GM12892 (cell line): ENCODE data around the gene VSIG1.

Experiments
- DNase-seq: peaks from one replicate; pipeline ENCODE4 v3.0.0; 2011; ENCODE audit not compliant: insufficient read length
- FAIRE-seq: peaks from 2 replicates; lab custom pipeline; 2011; peaks lifted over from hg19 to GRCh38; lab: Jason Lieb, UNC
- POLR2A ChIP-seq: IDR thresholded peaks from 2 replicates; pipeline ENCODE4 v1.6.1; 2011; ENCODE audit warnings: low read depth, low read length, control low read depth
- POLR2AphosphoS5 ChIP-seq: IDR thresholded peaks from 2 replicates; pipeline ENCODE4 v1.6.1; 2011; ENCODE audit warnings: low read depth, low read length, control low read depth
- TAF1 ChIP-seq: IDR thresholded peaks from 2 replicates; pipeline ENCODE4 v1.6.1; 2011; ENCODE audit warnings: low read depth, mild to moderate bottlenecking, control low read depth, low read length, borderline replicate concordance

Gene VSIG1

DNA sequence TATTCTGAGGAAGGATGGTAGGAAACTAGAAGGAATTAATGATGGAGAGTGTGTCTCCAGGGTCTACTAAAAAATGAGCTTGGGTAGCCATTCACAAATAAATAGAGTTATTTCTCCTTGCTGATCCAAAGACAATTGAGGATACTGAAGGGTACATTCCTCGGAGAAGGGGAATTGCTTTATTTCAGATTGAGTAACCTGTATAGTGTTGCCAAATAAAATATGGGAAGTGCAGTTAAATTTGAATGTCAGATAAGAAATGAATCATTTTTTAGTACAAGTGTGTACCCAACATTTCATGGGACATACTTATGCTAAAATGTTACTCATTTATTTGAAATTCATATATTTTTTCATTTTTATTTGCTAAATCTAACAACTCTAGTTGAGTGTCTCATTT, 16.0 kb upstream of the VSIG1 start:
- no peak for FAIRE-seq
- no peak for DNase-seq
- TF ChIP-seq POLR2AphosphoS5, result no peak
- TF ChIP-seq TAF1, result no peak
- no peak for TF ChIP-seq POLR2A

DNA sequence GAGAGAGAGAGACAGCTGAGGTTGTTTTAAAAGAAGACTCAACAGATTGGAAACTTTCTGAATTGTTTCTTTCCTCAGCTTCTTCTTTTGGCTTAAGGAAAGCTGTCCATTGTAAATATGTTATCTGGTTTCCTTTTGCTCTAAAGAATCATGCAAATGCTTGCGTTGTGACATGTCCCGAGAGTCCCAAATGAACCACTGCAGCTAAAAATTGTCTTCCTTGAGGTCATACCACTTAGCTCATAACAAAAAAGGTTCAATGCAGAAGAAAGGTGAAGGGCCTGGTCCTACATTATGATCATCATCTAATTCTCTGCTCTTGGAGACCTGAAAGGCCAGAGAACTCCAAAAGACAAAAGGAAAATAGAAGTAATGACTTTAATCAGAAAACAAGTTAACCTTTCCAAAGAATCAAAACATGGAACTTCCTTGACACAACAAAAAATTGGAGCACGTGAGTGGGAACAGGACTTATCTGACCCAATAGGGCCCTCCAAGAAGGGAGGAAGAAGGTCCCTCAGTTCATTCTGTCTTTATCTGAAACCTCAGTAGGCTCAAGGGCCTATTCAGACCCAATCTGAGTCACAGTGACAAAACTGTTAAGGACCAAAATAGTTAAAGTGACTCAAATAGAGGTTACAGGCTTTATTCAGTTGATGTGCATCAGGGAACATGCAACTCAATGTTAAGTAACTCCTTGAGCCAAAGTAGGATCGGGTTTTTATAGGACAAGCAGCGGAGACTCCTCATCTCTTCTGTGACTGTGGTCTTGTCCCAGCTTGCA, 14.7 kb upstream of the VSIG1 start:
- no peak for DNase-seq
- no peak for FAIRE-seq

DNA sequence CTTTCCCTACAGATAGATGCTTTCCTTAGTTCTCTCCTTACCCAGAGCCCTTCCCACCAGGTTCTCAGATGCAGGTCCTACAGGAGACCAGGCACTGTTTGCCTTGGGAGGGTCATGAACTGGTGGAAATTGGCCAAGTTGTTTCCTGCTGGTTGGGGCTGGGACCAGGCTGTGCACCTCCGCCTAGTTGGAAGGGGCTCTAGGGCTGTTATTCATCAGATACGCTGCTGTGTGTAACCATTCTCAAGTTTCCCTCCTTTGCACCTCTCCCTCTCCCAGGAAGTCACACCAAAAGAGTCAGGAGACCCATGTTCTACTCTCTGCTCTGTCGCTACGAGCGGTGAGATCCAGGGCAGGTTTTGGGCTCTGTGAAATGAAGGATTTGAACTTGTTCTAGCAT, 11.9 kb upstream of the VSIG1 start:
- FAIRE-seq (no peak), DNase-seq (no peak)
- TF ChIP-seq POLR2A (no peak), TAF1 (no peak), POLR2AphosphoS5 (no peak)

More for the DNA sequence above, 14.7 kb upstream of the VSIG1 start:
- TF ChIP-seq POLR2AphosphoS5 (no peak), TAF1 (no peak), POLR2A (no peak)

GRCh38 chrX:108033890-108034289, 11.0 kb upstream of the VSIG1 start:
- FAIRE-seq (no peak), DNase-seq (no peak)
- TF ChIP-seq POLR2A (no peak), POLR2AphosphoS5 (no peak), TAF1 (no peak)

DNA sequence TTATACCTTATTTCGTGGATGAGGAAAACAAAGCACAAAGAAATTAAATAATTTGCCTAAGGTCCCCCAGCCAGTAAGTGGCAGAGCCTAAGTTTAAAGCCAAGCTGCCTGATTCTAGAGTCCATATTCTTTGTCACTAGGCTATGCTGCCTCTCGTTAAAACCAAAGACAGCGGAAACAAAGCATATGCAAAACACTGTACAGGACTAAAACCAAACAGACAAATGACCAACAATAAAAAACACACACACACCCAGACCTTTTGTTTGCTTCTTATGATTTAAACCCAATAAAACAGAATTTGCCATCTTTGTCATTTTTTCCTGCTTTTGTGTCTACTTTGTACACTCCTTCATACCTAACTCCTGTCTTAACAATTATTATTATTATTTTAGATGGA, 10.1 kb upstream of the VSIG1 start:
- no peak for FAIRE-seq
- TF ChIP-seq POLR2A (no peak), POLR2AphosphoS5 (no peak), TAF1 (no peak)

GRCh38 chrX:108036298-108036973, 8.4 kb upstream of the VSIG1 start:
- DNase-seq (no peak), FAIRE-seq (no peak)
- TF ChIP-seq POLR2AphosphoS5, result no peak
- no peak for TF ChIP-seq POLR2A
- no peak for TF ChIP-seq TAF1

More for the DNA sequence above, 10.1 kb upstream of the VSIG1 start:
- no peak for DNase-seq

- TF ChIP-seq POLR2AphosphoS5, result no peak
- TF ChIP-seq TAF1, result no peak
- no peak for TF ChIP-seq POLR2A
- DNase-seq (no peak), FAIRE-seq (no peak)
Observed at GRCh38 chrX:108049649-108050048, 4.8 kb downstream of the VSIG1 start.

DNA sequence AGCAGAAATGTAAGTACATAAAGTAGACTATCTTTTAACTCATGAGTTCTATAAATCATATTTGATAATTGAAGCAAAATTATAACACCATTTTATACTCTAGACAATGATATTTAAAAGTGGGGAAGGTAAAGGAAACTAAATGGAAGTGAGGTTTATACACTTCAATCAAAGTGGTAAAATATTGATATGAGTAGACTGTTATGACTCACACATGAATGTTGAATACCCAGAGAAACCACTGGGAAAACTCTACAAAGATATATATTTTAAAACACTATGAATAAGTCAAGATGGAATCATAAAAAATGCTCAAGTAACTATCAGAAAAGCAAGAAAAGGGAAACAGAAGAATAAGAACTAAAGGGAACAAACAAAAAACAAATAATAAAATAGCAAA, 8.4 kb downstream of the VSIG1 start:
- DNase-seq (no peak), FAIRE-seq (no peak)
- TF ChIP-seq TAF1 (no peak), POLR2A (no peak), POLR2AphosphoS5 (no peak)

DNA sequence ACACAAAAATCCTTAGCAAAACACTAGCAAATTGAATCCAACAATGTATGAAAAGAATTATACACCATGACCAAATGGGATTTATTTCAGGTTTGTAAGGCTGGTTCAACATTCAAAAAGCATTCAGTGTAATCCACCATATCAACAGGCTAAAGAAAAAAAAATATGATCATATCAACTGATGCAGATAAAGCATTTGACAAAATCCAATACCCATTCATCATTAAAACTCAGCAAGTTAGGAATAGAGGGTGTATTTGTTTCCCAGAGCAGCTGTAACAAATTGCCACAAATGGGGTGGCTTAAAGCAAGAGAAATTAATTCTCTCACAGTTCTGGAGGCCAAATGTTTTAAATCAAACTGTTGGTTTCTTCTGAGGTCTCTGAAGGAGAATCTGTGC, 10.7 kb downstream of the VSIG1 start:
- DNase-seq, result no peak
- no peak for FAIRE-seq
- no peak for TF ChIP-seq POLR2AphosphoS5
- no peak for TF ChIP-seq POLR2A
- TF ChIP-seq TAF1, result no peak

DNA sequence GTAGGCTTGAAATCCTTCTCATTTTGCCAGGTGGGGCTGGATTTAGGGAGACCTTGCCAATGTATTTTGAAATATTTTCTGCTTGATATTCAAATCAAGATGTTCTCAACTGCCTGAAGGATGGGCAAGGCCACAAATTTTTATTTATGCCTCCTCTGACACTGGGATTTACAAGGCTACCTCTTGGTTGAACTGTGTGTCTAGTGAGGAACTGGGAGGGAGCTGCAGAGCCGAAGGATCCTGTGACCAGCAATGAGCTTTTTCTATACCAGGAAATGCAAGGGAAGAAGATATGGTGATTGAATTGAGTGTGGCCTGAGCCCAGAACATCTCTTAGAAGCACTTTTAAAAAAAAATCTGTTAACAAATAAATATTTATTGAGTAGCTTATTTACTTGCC, 14.9 kb downstream of the VSIG1 start:
- no peak for TF ChIP-seq POLR2A
- no peak for TF ChIP-seq POLR2AphosphoS5
- no peak for TF ChIP-seq TAF1
- DNase-seq, result no peak
- no peak for FAIRE-seq

- TF ChIP-seq POLR2A (no peak), POLR2AphosphoS5 (no peak), TAF1 (no peak)
- FAIRE-seq, result no peak
Observed at GRCh38 chrX:108064001-108064400, 19.1 kb downstream of the VSIG1 start.

DNA sequence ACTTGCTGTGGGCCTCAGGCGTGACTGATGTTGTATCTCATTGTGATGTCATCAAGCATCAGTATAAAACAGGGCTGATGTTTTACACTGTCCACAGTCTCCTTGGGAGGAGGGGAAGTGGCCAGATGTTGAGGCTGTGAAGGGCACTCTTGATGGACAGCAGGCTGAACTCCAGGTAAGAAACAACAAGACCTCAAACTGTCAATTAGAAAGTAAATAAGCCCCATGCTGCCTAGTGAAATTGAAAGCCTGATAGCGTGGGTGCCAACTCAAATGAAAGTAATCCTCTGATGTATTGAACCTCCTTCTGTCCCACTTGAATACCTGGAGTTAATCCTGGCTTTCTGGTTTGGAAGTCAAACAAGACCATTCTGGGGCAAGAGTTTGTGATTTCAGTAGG, 19.7 kb downstream of the VSIG1 start:
- DNase-seq (no peak), FAIRE-seq (no peak)
- TF ChIP-seq TAF1 (no peak), POLR2A (no peak), POLR2AphosphoS5 (no peak)

More at GRCh38 chrX:108064001-108064400, 19.1 kb downstream of the VSIG1 start:
- no peak for DNase-seq
